SK-N-SH treated with all-trans-retinoic acid at 6 μM for 48 hours (cell line): Measurements from ENCODE around the gene TSPAN15.
A peak's percentile ranks its signal among the peaks of the same experiment; 100 is the strongest.

ENCODE experiments used
- ATAC-seq: fragments of 200-7000 bp; cut with Tn5 transposase; 3 replicates; pipeline ENCODE4 v1.9.1; 2020; ENCODE audit warnings: mild to moderate bottlenecking, moderate library complexity
- ARNTL ChIP-seq: fragments of 450-650 bp; formaldehyde crosslinking; IDR thresholded peaks from 2 replicates; pipeline ENCODE4 v1.5.0; 2020; ENCODE audit warnings: low read depth, mild to moderate bottlenecking, moderate library complexity, borderline replicate concordance
- BACH2 ChIP-seq: fragments of 250-450 bp; sonication (Bioruptor Pico); IDR thresholded peaks from 2 replicates; pipeline ENCODE4 v1.9.0; 2021; ENCODE audit warnings: mild to moderate bottlenecking, borderline replicate concordance
- CSDC2 ChIP-seq: fragments of 250-450 bp; sonication (Bioruptor Pico); IDR thresholded peaks from 2 replicates; pipeline ENCODE4 v1.5.0; 2020; ENCODE audit warnings: mild to moderate bottlenecking, moderate library complexity
- CSRNP3 ChIP-seq: fragments of 250-450 bp; sonication (Bioruptor Pico); IDR thresholded peaks from 2 replicates; pipeline ENCODE4 v1.5.1; 2021; ENCODE audit warnings: mild to moderate bottlenecking, moderate library complexity
- ESRRG ChIP-seq: fragments of 250-450 bp; sonication (Bioruptor Pico); IDR thresholded peaks from 2 replicates; pipeline ENCODE4 v1.6.1; 2021; ENCODE audit warnings: mild to moderate bottlenecking
- GLIS3 ChIP-seq: fragments of 250-450 bp; sonication (Bioruptor Pico); IDR thresholded peaks from 2 replicates; pipeline ENCODE4 v1.5.0; 2020; ENCODE audit warnings: mild to moderate bottlenecking, moderate library complexity
- ISL1 ChIP-seq: fragments of 250-450 bp; sonication (Bioruptor Pico); IDR thresholded peaks from 2 replicates; pipeline ENCODE4 v2.1.2; 2022; ENCODE audit warnings: mild to moderate bottlenecking, moderate library complexity
- OSR1 ChIP-seq: fragments of 250-450 bp; sonication (Bioruptor Pico); IDR thresholded peaks from 2 replicates; pipeline ENCODE4 v1.8.0; 2022; ENCODE audit warnings: moderate library complexity, mild to moderate bottlenecking, inconsistent platforms
- PPARA ChIP-seq: fragments of 250-450 bp; sonication (Bioruptor Pico); IDR thresholded peaks from 2 replicates; pipeline ENCODE4 v1.5.0; 2020; ENCODE audit warnings: mild to moderate bottlenecking, borderline replicate concordance
- RARB ChIP-seq: fragments of 250-450 bp; sonication (Bioruptor Pico); IDR thresholded peaks from 2 replicates; pipeline ENCODE4 v1.8.0; 2021; ENCODE audit warnings: mild to moderate bottlenecking, moderate library complexity
- SNAI2 ChIP-seq: fragments of 250-450 bp; sonication (Bioruptor Pico); IDR thresholded peaks from 2 replicates; pipeline ENCODE4 v1.5.0; 2020; ENCODE audit warnings: mild to moderate bottlenecking, moderate library complexity
- TCF4 ChIP-seq: fragments of 250-450 bp; sonication (Bioruptor Pico); IDR thresholded peaks from 2 replicates; pipeline ENCODE4 v1.8.0; 2021; ENCODE audit warnings: mild to moderate bottlenecking, moderate library complexity, borderline replicate concordance
- TOX ChIP-seq: fragments of 250-450 bp; sonication (Bioruptor Pico); IDR thresholded peaks from 2 replicates; pipeline ENCODE4 v1.8.0; 2021; ENCODE audit warnings: mild to moderate bottlenecking, moderate library complexity, borderline replicate concordance
- ZFP3 ChIP-seq: fragments of 250-450 bp; sonication (Bioruptor Pico); IDR thresholded peaks from 2 replicates; pipeline ENCODE4 v1.5.0; 2020; ENCODE audit warnings: mild to moderate bottlenecking, moderate library complexity
- ZFP30 ChIP-seq: fragments of 450-650 bp; formaldehyde crosslinking; IDR thresholded peaks from 2 replicates; pipeline ENCODE4 v1.5.0; 2022; ENCODE audit warnings: mild to moderate bottlenecking, moderate library complexity
- ZNF565 ChIP-seq: fragments of 450-650 bp; formaldehyde crosslinking; conservative IDR thresholded peaks from 2 replicates; pipeline ENCODE4 v1.5.0; 2020; ENCODE audit warnings: low read depth, mild to moderate bottlenecking, moderate library complexity
- ZNF70 ChIP-seq: fragments of 450-650 bp; formaldehyde crosslinking; IDR thresholded peaks from 2 replicates; pipeline ENCODE4 v1.5.0; 2020; ENCODE audit warnings: mild to moderate bottlenecking, moderate library complexity
- ZNF8 ChIP-seq: fragments of 450-650 bp; formaldehyde crosslinking; IDR thresholded peaks from 2 replicates; pipeline ENCODE4 v1.5.0; 2020; ENCODE audit warnings: mild to moderate bottlenecking, moderate library complexity
- TF ChIP-seq, protein P1 (sequence below): fragments of 250-450 bp; sonication (Bioruptor Pico); IDR thresholded peaks from 2 replicates; pipeline ENCODE4 v1.5.1; 2020; ENCODE audit warnings: low read depth, mild to moderate bottlenecking, moderate library complexity
- TF ChIP-seq, protein P2 (sequence below): fragments of 250-450 bp; sonication (Bioruptor Pico); IDR thresholded peaks from 2 replicates; pipeline ENCODE4 v1.5.0; 2020; ENCODE audit warnings: mild to moderate bottlenecking, moderate library complexity

Gene TSPAN15

GRCh38 chr10:69406302-69406811 lies 44.9 kb upstream of the TSPAN15 start:
- no peak for TF ChIP-seq PPARA (CRISPR knock-in tag)
- TF ChIP-seq CSDC2: no peak
- TF ChIP-seq ZNF565 (CRISPR knock-in tag): no peak
- TF ChIP-seq OSR1 (CRISPR knock-in tag): no peak
- no peak for TF ChIP-seq SNAI2
- no peak for ATAC-seq

- no peak for ATAC-seq
- no peak for TF ChIP-seq PPARA (CRISPR knock-in tag)
These were observed 44.3 kb upstream of the TSPAN15 start for GRCh38 chr10:69406816-69407580.

- TF ChIP-seq ZFP3 (CRISPR knock-in tag) (no peak), CSRNP3 (CRISPR knock-in tag) (no peak), GLIS3 (CRISPR knock-in tag) (no peak), ZNF8 (CRISPR knock-in tag) (no peak), ARNTL (CRISPR knock-in tag) (no peak), RARB (CRISPR knock-in tag) (no peak), BACH2 (CRISPR knock-in tag) (no peak), TOX (CRISPR knock-in tag) (no peak), SNAI2 (no peak), ZFP30 (CRISPR knock-in tag) (no peak), ZNF70 (CRISPR knock-in tag) (no peak), TCF4 (CRISPR knock-in tag) (no peak), ISL1 (CRISPR knock-in tag) (no peak), ESRRG (CRISPR knock-in tag) (no peak), CSDC2 (no peak), ZNF565 (CRISPR knock-in tag) (no peak)
- TF ChIP-seq, protein P1, sequence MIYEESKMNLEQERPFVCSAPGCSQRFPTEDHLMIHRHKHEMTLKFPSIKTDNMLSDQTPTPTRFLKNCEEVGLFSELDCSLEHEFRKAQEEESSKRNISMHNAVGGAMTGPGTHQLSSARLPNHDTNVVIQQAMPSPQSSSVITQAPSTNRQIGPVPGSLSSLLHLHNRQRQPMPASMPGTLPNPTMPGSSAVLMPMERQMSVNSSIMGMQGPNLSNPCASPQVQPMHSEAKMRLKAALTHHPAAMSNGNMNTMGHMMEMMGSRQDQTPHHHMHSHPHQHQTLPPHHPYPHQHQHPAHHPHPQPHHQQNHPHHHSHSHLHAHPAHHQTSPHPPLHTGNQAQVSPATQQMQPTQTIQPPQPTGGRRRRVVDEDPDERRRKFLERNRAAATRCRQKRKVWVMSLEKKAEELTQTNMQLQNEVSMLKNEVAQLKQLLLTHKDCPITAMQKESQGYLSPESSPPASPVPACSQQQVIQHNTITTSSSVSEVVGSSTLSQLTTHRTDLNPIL: no peak
- TF ChIP-seq, protein P2, sequence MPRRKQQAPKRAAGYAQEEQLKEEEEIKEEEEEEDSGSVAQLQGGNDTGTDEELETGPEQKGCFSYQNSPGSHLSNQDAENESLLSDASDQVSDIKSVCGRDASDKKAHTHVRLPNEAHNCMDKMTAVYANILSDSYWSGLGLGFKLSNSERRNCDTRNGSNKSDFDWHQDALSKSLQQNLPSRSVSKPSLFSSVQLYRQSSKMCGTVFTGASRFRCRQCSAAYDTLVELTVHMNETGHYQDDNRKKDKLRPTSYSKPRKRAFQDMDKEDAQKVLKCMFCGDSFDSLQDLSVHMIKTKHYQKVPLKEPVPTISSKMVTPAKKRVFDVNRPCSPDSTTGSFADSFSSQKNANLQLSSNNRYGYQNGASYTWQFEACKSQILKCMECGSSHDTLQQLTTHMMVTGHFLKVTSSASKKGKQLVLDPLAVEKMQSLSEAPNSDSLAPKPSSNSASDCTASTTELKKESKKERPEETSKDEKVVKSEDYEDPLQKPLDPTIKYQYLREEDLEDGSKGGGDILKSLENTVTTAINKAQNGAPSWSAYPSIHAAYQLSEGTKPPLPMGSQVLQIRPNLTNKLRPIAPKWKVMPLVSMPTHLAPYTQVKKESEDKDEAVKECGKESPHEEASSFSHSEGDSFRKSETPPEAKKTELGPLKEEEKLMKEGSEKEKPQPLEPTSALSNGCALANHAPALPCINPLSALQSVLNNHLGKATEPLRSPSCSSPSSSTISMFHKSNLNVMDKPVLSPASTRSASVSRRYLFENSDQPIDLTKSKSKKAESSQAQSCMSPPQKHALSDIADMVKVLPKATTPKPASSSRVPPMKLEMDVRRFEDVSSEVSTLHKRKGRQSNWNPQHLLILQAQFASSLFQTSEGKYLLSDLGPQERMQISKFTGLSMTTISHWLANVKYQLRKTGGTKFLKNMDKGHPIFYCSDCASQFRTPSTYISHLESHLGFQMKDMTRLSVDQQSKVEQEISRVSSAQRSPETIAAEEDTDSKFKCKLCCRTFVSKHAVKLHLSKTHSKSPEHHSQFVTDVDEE (CRISPR knock-in tag): no peak
- TF ChIP-seq, all 23 proteins: peak for 0
- ATAC-seq: peak; percentile 47
These were observed 43.5 kb upstream of the TSPAN15 start for GRCh38 chr10:69407621-69408301.

DNA sequence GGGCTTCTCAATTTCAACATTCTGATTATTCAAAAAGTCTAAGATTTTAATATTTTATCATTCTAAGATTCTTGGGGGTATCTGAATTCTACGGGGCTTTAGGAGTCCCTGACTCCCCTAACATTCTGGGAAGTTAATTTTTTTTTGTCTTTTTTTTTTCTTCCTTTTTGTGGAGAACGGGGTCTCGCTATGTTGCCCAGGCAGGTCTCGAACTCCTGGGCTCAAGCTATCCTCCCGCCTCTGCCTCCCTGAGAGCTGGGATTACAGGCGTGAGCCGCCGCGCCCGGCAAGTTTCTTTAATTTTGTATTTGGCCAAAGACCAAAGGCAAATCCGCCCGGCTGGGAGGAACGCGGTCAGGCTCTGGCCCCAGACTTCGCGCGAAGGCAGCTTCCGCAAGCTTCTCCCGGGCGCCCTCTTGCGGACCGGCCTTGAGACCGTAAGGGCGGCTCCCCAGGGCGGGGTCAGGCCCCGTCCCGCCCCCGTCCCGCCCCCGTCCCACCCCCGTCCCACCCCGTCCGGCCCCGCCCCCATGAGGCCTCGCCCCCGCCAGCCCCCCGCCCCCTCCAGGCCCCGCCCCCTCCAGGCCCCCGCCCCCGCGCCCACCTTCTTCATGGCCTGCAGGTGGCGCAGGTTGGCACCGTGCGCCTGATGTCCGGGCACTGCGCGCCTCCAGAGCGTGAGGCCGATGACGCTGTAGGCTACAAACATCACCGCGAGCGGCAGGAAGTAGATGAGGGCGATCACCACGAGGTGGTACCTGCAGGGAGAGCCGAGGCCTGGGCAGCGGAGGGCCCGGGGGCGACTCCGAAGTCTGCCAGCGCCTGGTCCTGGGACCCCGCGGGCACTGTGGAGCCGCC lies 42.7 kb upstream of the TSPAN15 start:
- ATAC-seq: peak; percentile 88
- TF ChIP-seq TCF4 (CRISPR knock-in tag) (no peak), CSDC2 (peak; percentile 34; the same call in 1 of the 2 replicates), RARB (CRISPR knock-in tag) (no peak), CSRNP3 (CRISPR knock-in tag) (no peak), ZNF565 (CRISPR knock-in tag) (0 out of 2 replicates have a peak, but pooled peaks have one; percentile 57), ZNF70 (CRISPR knock-in tag) (0 out of 2 replicates have a peak, but pooled peaks have one; percentile 14), GLIS3 (CRISPR knock-in tag) (no peak), PPARA (CRISPR knock-in tag) (no peak), ZNF8 (CRISPR knock-in tag) (no peak), ZFP3 (CRISPR knock-in tag) (0 out of 2 replicates have a peak, but pooled peaks have one; percentile 43)
- TF ChIP-seq, protein P1: no peak
- TF ChIP-seq, protein P2 (CRISPR knock-in tag): 0 out of 2 replicates have a peak, but pooled peaks have one; percentile 45
